GM12892 (cell line): ENCODE results near the gene FBXW10. TPM values are rescaled to one million over a fixed set of nuclear protein-coding genes. Genes with fewer than 3 reads are reported as not detected.
"Not testable (repeated sequence)": the region's sequence is repeated elsewhere in the genome, so short reads cannot be mapped to it uniquely, and the experiment has no call there.

Experiments
- DNase-seq: peaks from one replicate; pipeline ENCODE4 v3.0.0; 2011; ENCODE audit not compliant: insufficient read length
- FAIRE-seq: peaks from 2 replicates; lab custom pipeline; 2011; peaks lifted over from hg19 to GRCh38; lab: Jason Lieb, UNC
- polyA plus RNA-seq: library from polyadenylated mRNA; unstranded; fragments of >200 nt; gene quantifications from one replicate; pipeline ENCODE4 v1.2.1, GENCODE V29; 2012; ENCODE audit warnings: missing spikeins, inconsistent platforms; ENCODE audit not compliant: missing spikeins

The FBXW10 gene, protein sequence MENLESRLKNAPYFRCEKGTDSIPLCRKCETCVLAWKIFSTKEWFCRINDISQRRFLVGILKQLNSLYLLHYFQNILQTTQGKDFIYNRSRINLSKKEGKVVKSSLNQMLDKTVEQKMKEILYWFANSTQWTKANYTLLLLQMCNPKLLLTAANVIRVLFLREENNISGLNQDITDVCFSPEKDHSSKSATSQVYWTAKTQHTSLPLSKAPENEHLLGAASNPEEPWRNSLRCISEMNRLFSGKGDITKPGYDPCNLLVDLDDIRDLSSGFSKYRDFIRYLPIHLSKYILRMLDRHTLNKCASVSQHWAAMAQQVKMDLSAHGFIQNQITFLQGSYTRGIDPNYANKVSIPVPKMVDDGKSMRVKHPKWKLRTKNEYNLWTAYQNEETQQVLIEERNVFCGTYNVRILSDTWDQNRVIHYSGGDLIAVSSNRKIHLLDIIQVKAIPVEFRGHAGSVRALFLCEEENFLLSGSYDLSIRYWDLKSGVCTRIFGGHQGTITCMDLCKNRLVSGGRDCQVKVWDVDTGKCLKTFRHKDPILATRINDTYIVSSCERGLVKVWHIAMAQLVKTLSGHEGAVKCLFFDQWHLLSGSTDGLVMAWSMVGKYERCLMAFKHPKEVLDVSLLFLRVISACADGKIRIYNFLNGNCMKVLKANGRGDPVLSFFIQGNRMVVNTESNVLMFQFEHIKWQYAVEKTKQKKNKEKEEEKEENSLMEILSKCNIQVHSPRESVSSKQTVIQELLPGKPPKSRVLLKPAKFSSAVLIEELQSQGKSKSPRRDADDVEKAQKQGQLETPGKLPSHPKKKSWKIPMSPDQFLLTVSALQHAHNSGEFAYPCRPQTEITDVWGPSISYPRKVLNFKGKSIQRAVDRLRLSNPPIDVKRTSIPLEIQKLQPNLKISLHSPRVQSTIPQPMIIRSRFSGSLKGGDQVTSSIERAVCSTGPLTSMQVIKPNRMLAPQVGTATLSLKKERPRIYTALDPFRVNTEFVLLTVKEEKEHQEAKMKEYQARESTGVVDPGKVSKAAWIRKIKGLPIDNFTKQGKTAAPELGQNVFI
- polyA plus RNA-seq = 0.08 TPM

DNA sequence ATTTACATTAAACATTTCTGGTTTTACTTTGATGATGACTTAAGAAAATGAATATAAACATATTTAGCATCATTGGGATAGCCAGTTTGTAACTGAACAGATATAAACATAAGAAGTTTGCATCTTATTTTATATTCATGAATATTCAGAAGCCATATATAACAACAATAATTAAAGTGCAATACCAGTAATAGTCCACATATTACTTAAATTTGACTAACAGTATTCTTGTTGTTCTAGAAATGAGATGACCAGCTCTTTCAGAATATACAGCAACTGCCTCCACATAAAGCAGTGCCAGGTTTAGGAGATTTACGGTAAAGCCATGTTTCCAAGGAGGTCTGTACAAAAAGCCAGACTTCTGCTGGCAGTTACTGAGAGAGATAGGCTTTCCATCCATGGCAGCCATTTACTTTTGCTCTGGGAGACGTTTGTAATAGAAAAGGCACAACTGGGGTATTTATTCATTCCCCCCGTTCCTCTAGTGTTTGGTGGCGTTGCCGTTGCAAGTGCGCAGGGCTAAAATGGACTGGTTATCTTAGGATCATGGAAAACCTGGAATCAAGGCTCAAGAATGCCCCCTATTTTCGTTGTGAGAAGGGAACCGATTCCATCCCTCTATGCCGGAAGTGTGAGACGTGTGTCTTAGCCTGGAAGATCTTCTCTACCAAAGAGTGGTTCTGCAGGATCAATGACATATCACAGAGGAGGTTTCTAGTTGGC lies at the start of gene FBXW10:
FBXW10 (plus strand) TSS at position 356 of the 723 bp plus-strand sequence; CDS start at position 547, 191 bp downstream.
- DNase-seq, FAIRE-seq: not testable (repeated sequence)

- not testable (repeated sequence) for FAIRE-seq, DNase-seq
Observed at GRCh38 chr17:18695143-18695542, 48.7 kb upstream of the FBXW10 start.

GRCh38 chr17:18698473-18699103 lies 45.3 kb upstream of the FBXW10 start:
- not testable (repeated sequence) for DNase-seq
- peak; percentile 46 for FAIRE-seq

DNA sequence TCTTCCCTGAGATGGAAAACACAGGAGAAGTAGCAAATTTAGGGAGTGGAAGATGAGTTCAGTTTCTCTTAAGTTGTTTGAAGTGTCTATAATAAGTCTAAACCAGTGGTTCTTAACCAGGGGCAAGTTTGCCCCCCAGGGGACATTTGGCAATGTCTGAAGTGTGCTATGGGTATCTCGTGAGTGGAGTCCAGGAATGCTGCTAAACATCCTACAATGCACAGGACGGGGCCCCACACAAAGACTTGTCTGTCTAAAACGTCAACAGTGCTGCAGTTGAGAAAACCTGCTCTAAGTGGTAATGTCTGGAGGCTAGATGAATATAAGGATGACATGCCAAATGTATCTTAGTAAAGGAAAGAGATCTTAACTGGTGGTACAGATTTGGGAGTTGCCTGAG lies 37.9 kb upstream of the FBXW10 start:
- not testable (repeated sequence) for FAIRE-seq, DNase-seq

DNA sequence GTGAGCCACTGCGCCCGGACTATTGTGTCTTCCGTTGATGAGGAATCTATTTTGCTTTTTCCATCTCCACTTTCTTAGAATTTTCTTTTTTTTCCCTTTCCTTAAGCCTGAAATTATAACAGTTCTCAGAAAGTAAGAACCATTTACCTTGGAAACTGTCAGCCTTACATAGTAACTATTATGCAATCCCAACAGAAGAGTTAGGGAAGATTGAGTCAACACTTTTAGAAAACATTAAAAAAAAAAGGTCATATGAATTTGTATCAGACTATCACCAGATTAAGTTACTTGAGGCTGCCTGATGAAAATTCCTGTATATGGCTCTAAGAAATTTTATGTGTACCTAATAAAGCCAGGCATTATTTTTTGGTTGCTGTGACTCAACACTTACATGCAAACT lies 35.6 kb upstream of the FBXW10 start:
- DNase-seq, FAIRE-seq: not testable (repeated sequence)

DNA sequence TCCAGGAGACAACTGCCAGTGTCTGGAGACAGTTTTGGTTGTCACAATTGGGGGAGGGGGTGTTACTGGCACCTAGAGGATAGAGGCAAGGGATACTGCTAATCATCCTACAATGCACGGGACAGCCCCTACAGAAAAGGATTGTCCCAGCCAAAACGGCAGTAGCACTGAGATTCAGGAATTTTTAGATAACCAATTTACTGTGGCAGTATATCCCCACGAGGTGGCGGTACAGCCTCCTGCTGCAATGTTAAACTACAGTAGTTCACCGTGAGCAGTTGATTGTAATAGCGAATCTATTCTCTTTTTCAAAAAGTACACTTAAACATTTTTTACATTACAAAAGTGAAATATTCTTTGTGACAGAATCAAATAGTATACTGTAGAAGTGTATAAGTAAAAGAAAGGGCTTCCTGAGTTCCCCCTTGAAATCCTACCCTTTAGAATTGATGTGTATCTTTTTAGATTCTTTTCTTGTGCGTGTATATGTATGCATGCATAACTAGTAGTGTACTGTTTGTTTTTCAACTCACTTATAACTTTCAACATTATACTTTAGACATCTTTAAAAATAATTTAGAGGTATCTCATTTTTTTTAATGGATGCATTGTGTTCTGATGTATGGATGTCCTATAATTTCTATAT lies 31.4 kb upstream of the FBXW10 start:
- not testable (repeated sequence) for DNase-seq
- FAIRE-seq = peak; percentile 51

- DNase-seq, FAIRE-seq: not testable (repeated sequence)
Observed at GRCh38 chr17:18718643-18719427, 25.0 kb upstream of the FBXW10 start.

GRCh38 chr17:18719428-18720110 lies 24.3 kb upstream of the FBXW10 start:
- not testable (repeated sequence) for DNase-seq, FAIRE-seq

DNA sequence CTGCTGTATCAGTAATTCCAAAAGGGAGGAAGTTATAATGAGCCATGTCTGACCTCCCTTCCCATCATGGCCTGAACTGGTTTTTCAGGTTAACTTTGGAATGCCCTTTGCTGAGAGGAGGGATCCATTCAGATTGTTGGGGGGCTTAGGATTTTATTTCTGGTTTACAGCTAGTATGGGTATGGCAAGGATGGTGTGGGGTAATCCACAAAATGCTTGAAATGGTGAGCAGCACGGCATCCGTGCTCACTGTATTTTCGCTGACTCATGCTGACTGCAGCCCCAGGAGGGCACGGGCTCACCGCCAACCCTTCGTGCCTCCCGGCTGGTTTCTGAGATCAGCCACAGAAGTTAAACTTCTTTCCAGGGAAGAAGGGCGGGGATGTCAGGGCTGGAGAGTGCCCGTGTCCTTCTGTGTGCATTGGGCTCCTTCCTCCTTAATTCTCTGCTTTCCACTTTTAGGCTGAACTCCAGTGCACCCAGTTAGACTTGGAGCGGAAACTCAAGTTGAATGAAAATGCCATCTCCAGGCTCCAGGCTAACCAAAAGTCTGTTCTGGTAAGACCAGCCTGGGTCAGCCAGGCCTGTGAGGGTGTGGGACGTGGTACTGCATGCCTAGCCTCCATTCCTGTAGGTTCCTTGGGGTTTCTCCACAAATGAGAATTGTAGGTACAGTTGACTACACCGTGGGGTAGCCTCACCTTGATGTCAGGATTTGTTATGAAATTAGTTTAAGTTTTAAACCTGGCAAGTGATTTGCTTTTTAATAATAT lies 21.9 kb upstream of the FBXW10 start:
- not testable (repeated sequence) for FAIRE-seq, DNase-seq

DNA sequence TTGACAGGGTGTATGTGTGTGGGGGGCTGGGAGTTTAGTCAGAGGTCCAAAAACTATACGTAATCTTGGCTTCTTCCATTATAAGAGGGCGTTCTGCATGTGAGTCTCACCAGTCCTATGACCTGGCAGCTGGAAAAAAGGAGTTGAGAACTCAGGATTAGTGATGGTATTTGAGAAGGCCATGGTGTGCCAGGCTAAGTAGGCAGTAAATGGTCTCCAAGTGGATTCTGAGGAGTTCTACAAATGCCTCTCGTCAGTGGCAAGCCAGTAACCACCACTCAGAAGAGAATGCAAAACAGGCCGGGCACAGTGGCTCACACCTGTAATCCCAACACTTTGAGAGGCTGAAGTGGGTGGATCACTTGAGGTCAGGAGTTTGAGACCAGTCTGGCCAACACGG lies 21.2 kb upstream of the FBXW10 start:
- DNase-seq, FAIRE-seq: not testable (repeated sequence)

DNA sequence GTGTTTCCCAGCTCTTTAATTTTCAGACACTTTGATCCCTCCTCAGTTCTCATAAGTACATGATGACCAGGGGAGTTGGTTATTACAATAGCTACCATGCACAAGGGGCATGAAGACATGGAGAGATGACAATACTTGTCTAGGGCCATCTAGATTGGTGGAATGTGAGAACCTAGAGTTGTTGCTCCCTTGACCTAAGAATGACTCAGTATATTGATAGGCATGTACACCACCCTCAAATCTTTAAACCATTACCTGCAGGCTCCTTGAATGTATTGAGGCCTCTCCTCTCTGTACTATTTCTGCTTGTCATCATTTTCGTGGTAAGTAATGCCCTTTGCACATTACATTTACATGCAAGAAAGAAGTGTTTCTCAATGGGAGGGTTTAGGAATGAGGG lies 20.3 kb upstream of the FBXW10 start:
- not testable (repeated sequence) for DNase-seq, FAIRE-seq

- not testable (repeated sequence) for FAIRE-seq, DNase-seq
Observed at GRCh38 chr17:18732438-18732837, 11.4 kb upstream of the FBXW10 start.

- FAIRE-seq, DNase-seq: not testable (repeated sequence)
Observed at GRCh38 chr17:18733350-18733749, 10.5 kb upstream of the FBXW10 start.

DNA sequence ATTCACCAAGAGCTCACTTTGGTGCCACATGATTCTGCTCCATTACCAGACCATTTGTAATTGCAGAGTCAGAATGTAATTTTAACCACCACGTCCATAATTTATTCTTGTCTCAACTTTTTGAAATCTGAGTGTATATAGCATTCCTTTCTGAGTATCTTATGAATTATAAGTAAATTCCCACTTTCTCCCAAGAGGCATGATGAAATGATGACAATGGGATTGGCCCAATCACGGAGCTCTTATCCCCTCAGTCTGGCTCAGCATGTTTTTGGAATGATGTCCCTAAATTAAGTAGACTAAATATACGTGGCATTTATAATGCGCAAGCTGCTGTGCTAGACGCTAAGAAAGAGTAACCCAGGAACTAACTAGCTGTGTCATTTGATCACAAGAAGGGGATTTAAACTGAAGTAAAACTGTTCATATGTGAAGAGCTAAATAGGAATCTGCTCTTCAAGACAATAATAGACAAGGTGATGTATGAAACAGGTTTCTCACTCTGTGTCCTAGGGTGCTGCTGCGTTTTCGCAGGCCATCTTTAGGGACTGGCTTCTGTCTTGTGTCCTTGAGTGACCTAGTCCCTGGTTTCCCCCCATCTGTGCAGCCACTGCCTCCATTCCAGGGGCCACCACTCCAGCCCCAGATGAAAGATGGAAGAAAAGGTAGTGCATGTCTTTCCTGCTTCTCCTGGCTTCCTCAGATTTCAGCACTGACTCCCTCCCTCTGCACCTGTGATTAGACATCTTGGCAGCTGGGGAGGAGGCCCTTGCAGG lies 4.0 kb upstream of the FBXW10 start:
- not testable (repeated sequence) for DNase-seq

GRCh38 chr17:18741228-18741627 lies 2.6 kb upstream of the FBXW10 start:
- not testable (repeated sequence) for DNase-seq, FAIRE-seq

More for the DNA sequence above, 4.0 kb upstream of the FBXW10 start:
- not testable (repeated sequence) for FAIRE-seq

GRCh38 chr17:18744726-18745125 lies 872 bp downstream of the FBXW10 start:
- FAIRE-seq, DNase-seq: not testable (repeated sequence)
